Measurements from ENCODE around the gene SLFN11. TPM values are rescaled to one million over a fixed set of nuclear protein-coding genes. Genes with fewer than 3 reads are reported as not detected.
"Not testable (repeated sequence)": the region's sequence is repeated elsewhere in the genome, so short reads cannot be mapped to it uniquely, and the experiment has no call there.

Gene SLFN11
- total RNA-seq (10 to 100 TPM; 39.5 to 48.4 TPM), polyA plus RNA-seq (17.0 TPM)

- peak within 1 kb of the TSS; percentile 98 to 100 (median 100) for H3K27ac Mint-ChIP-seq
- CTCF ChIA-PET: interaction anchor here (0.6 to 2.2 kb wide), 9 partner anchors 13 to 212 kb away, joined by 3 to 13 read pairs (median 3); no protein-coding TSS in a partner anchor
- Histone ChIP-seq H3K4me1 (ENCODE audit: insufficient read depth, low read length) (peaks cover 8% of the 10 kb centered on the region), H3K4me3 (ENCODE audit: low read length) (peak within 1 kb of the TSS; percentile 97), H3K27me3 (ENCODE audit: insufficient read depth, low read length, poor library complexity, severe bottlenecking) (no peaks in the 10 kb centered on the region), H3K27ac (ENCODE audit: low read depth, low read length) (peak within 1 kb of the TSS; percentile 87), H3K36me3 (ENCODE audit: insufficient read depth, low read length) (no peaks in the 10 kb centered on the region), H3K9me3 (ENCODE audit: low read length) (no peaks in the 10 kb centered on the region)
- H3K36me3 Mint-ChIP-seq: peaks cover 3 to 25% (median 15%) of the 10 kb centered on the region in 3 donors
- H3K27me3 Mint-ChIP-seq: peaks cover 0 to 1% of the 10 kb centered on the region in 2 donors
- peak; percentile 82 to 92 (median 85) for DNase-seq
- peak within 1 kb of the TSS; percentile 96 to 100 (median 99) for H3K4me3 Mint-ChIP-seq
- H3K4me1 Mint-ChIP-seq: peaks cover 56 to 65% (median 59%) of the 10 kb centered on the region in 3 donors
- peaks cover 4 to 13% (median 6%) of the 10 kb centered on the region in 5 donors for H3K9me3 Mint-ChIP-seq
- POLR2A ChIA-PET: interaction anchor here (0.6 to 2.3 kb wide), 13 partner anchors 10 to 234 kb away, joined by 3 to 13 read pairs (median 5); partner anchors contain the start of genes SLFN12L and SLFN13
Measured at GRCh38 chr17:35373534-35373983, at the start of gene SLFN11. Gene SLFN11, minus strand, starts transcription at chr17:35373621. Its CDS starts 9,814 bp downstream, at chr17:35363807.

GRCh38 chr17:35421069-35421468 lies 47.6 kb upstream of the SLFN11 start:
- H3K27ac ChIP-seq (ENCODE audit: low read depth, low read length); H3K9me3 ChIP-seq (ENCODE audit: low read length); H3K4me3 Mint-ChIP-seq; H3K27me3 ChIP-seq (ENCODE audit: insufficient read depth, low read length, poor library complexity, severe bottlenecking); H3K27ac Mint-ChIP-seq; POLR2A ChIA-PET; H3K36me3 ChIP-seq (ENCODE audit: insufficient read depth, low read length); H3K27me3 Mint-ChIP-seq; H3K4me1 Mint-ChIP-seq; H3K4me1 ChIP-seq (ENCODE audit: insufficient read depth, low read length); DNase-seq; H3K9me3 Mint-ChIP-seq; H3K4me3 ChIP-seq (ENCODE audit: low read length): not testable (repeated sequence)
- H3K36me3 Mint-ChIP-seq: peaks cover 6 to 42% (median 23%) of the 10 kb centered on the region in 3 donors
- CTCF ChIA-PET: interaction anchor here (0.8 to 1.9 kb wide), 2 partner anchors 13 to 134 kb away, joined by 3 to 6 read pairs; no protein-coding TSS in a partner anchor

- peaks cover 2 to 15% (median 13%) of the 10 kb centered on the region in 3 donors for H3K4me1 Mint-ChIP-seq
- Histone ChIP-seq H3K36me3 (ENCODE audit: insufficient read depth, low read length) (no peaks in the 10 kb centered on the region), H3K27me3 (ENCODE audit: insufficient read depth, low read length, poor library complexity, severe bottlenecking) (no peaks in the 10 kb centered on the region), H3K27ac (ENCODE audit: low read depth, low read length) (no peak overlapping the region), H3K4me1 (ENCODE audit: insufficient read depth, low read length) (no peaks in the 10 kb centered on the region), H3K9me3 (ENCODE audit: low read length) (no peaks in the 10 kb centered on the region), H3K4me3 (ENCODE audit: low read length) (no peak overlapping the region)
- no peak overlapping the region for H3K4me3 Mint-ChIP-seq
- H3K36me3 Mint-ChIP-seq: peaks cover 31 to 58% (median 33%) of the 10 kb centered on the region in 3 donors
- H3K27ac Mint-ChIP-seq: peak overlapping the region in 1 of 8 donors; percentile 32
- CTCF ChIA-PET: no interaction called here
- H3K9me3 Mint-ChIP-seq: peaks cover 0 to 5% (median 0%) of the 10 kb centered on the region in 5 donors
- POLR2A ChIA-PET: no interaction called here
- no peaks in the 10 kb centered on the region for H3K27me3 Mint-ChIP-seq
- DNase-seq: no peak
Measured at GRCh38 chr17:35416659-35417058, 43.2 kb upstream of the SLFN11 start.

GRCh38 chr17:35414707-35415106 lies 41.3 kb upstream of the SLFN11 start:
- H3K4me1 Mint-ChIP-seq: peaks cover 2 to 15% (median 13%) of the 10 kb centered on the region in 3 donors
- H3K36me3 Mint-ChIP-seq: peaks cover 35 to 65% (median 39%) of the 10 kb centered on the region in 3 donors
- H3K9me3 Mint-ChIP-seq; CTCF ChIA-PET; H3K27me3 Mint-ChIP-seq; DNase-seq; H3K36me3 ChIP-seq (ENCODE audit: insufficient read depth, low read length); H3K4me1 ChIP-seq (ENCODE audit: insufficient read depth, low read length); POLR2A ChIA-PET; H3K27me3 ChIP-seq (ENCODE audit: insufficient read depth, low read length, poor library complexity, severe bottlenecking); H3K4me3 Mint-ChIP-seq; H3K9me3 ChIP-seq (ENCODE audit: low read length); H3K4me3 ChIP-seq (ENCODE audit: low read length); H3K27ac ChIP-seq (ENCODE audit: low read depth, low read length): not testable (repeated sequence)
- H3K27ac Mint-ChIP-seq: peak overlapping the region in 1 of 8 donors; percentile 42

GRCh38 chr17:35414247-35414646 lies 40.8 kb upstream of the SLFN11 start:
- Mint-ChIP-seq H3K4me1 (peaks cover 2 to 15% (median 13%) of the 10 kb centered on the region in 3 donors), H3K9me3 (peaks cover 0 to 5% (median 0%) of the 10 kb centered on the region in 5 donors), H3K27me3 (peaks cover 0 to 1% of the 10 kb centered on the region in 2 donors), H3K4me3 (no peak overlapping the region), H3K27ac (no peak overlapping the region), H3K36me3 (peaks cover 33 to 65% (median 39%) of the 10 kb centered on the region in 3 donors)
- Histone ChIP-seq H3K4me1 (ENCODE audit: insufficient read depth, low read length) (no peaks in the 10 kb centered on the region), H3K27me3 (ENCODE audit: insufficient read depth, low read length, poor library complexity, severe bottlenecking) (no peaks in the 10 kb centered on the region), H3K27ac (ENCODE audit: low read depth, low read length) (no peak overlapping the region), H3K9me3 (ENCODE audit: low read length) (no peaks in the 10 kb centered on the region), H3K36me3 (ENCODE audit: insufficient read depth, low read length) (no peaks in the 10 kb centered on the region), H3K4me3 (ENCODE audit: low read length) (no peak overlapping the region)
- POLR2A ChIA-PET: no interaction called here
- DNase-seq: no peak
- CTCF ChIA-PET: no interaction called here

GRCh38 chr17:35407531-35407930 lies 34.1 kb upstream of the SLFN11 start:
- ChIA-PET POLR2A (no interaction called here), CTCF (no interaction called here)
- Mint-ChIP-seq H3K27ac (peak overlapping the region in 1 of 8 donors; percentile 43), H3K27me3 (peaks cover 0 to 1% of the 10 kb centered on the region in 2 donors), H3K4me3 (no peak overlapping the region), H3K9me3 (no peaks in the 10 kb centered on the region), H3K4me1 (peaks cover 6 to 8% (median 8%) of the 10 kb centered on the region in 3 donors), H3K36me3 (peaks cover 13 to 41% (median 14%) of the 10 kb centered on the region in 3 donors)
- Histone ChIP-seq H3K4me3 (ENCODE audit: low read length) (no peak overlapping the region), H3K9me3 (ENCODE audit: low read length) (no peaks in the 10 kb centered on the region), H3K27ac (ENCODE audit: low read depth, low read length) (no peak overlapping the region), H3K36me3 (ENCODE audit: insufficient read depth, low read length) (no peaks in the 10 kb centered on the region), H3K4me1 (ENCODE audit: insufficient read depth, low read length) (no peaks in the 10 kb centered on the region), H3K27me3 (ENCODE audit: insufficient read depth, low read length, poor library complexity, severe bottlenecking) (no peaks in the 10 kb centered on the region)
- DNase-seq: no peak

GRCh38 chr17:35406568-35406967 lies 33.1 kb upstream of the SLFN11 start:
- H3K27me3 Mint-ChIP-seq: peaks cover 0 to 3% of the 10 kb centered on the region in 2 donors
- Histone ChIP-seq H3K9me3 (ENCODE audit: low read length) (no peaks in the 10 kb centered on the region), H3K4me1 (ENCODE audit: insufficient read depth, low read length) (no peaks in the 10 kb centered on the region), H3K36me3 (ENCODE audit: insufficient read depth, low read length) (no peaks in the 10 kb centered on the region), H3K4me3 (ENCODE audit: low read length) (no peak overlapping the region), H3K27ac (ENCODE audit: low read depth, low read length) (no peak overlapping the region), H3K27me3 (ENCODE audit: insufficient read depth, low read length, poor library complexity, severe bottlenecking) (no peaks in the 10 kb centered on the region)
- peaks cover 6 to 8% (median 8%) of the 10 kb centered on the region in 3 donors for H3K4me1 Mint-ChIP-seq
- H3K36me3 Mint-ChIP-seq: peaks cover 12 to 36% (median 13%) of the 10 kb centered on the region in 3 donors
- CTCF ChIA-PET: no interaction called here
- no peak for DNase-seq
- no peak overlapping the region for H3K4me3 Mint-ChIP-seq
- H3K27ac Mint-ChIP-seq: no peak overlapping the region
- POLR2A ChIA-PET: no interaction called here
- no peaks in the 10 kb centered on the region for H3K9me3 Mint-ChIP-seq

GRCh38 chr17:35404360-35404759 lies 30.9 kb upstream of the SLFN11 start:
- peaks cover 0 to 1% of the 10 kb centered on the region in 2 donors for H3K27me3 Mint-ChIP-seq
- H3K4me3 Mint-ChIP-seq: no peak overlapping the region
- Histone ChIP-seq H3K36me3 (ENCODE audit: insufficient read depth, low read length) (no peaks in the 10 kb centered on the region), H3K27ac (ENCODE audit: low read depth, low read length) (no peak overlapping the region), H3K4me1 (ENCODE audit: insufficient read depth, low read length) (no peaks in the 10 kb centered on the region), H3K27me3 (ENCODE audit: insufficient read depth, low read length, poor library complexity, severe bottlenecking) (no peaks in the 10 kb centered on the region), H3K4me3 (ENCODE audit: low read length) (no peak overlapping the region), H3K9me3 (ENCODE audit: low read length) (no peaks in the 10 kb centered on the region)
- peaks cover 5 to 16% (median 10%) of the 10 kb centered on the region in 3 donors for H3K36me3 Mint-ChIP-seq
- H3K27ac Mint-ChIP-seq: no peak overlapping the region
- H3K9me3 Mint-ChIP-seq: peaks cover 0 to 2% (median 0%) of the 10 kb centered on the region in 5 donors
- POLR2A ChIA-PET: no interaction called here
- DNase-seq: no peak
- H3K4me1 Mint-ChIP-seq: peaks cover 6 to 8% (median 8%) of the 10 kb centered on the region in 3 donors
- CTCF ChIA-PET: no interaction called here

All from CD8-positive, alpha-beta memory T cell (primary cell).